Keratinocyte (primary cell): ENCODE measurements around the gene CAMSAP1. TPM values are rescaled to one million over a fixed set of nuclear protein-coding genes. Genes with fewer than 3 reads are reported as not detected.

ENCODE experiments used
- DNase-seq: peaks from one replicate; pipeline ENCODE4 v3.0.0-alpha.2; 2011; ENCODE audit warnings: low read depth, missing footprints, low spot score
- FAIRE-seq: peaks from 2 replicates; lab custom pipeline; 2011; peaks lifted over from hg19 to GRCh38; lab: Jason Lieb, UNC
- H2AFZ ChIP-seq: 2 replicates; pipeline ENCODE4 v1.6.0; 2012; ENCODE audit warnings: low read length, control low read depth, inconsistent platforms; ENCODE audit not compliant: control insufficient read depth
- H3K27ac ChIP-seq: 2 replicates; pipeline ENCODE4 v1.5.1; 2011; ENCODE audit warnings: low read length; ENCODE audit not compliant: control insufficient read depth, insufficient read depth
- H3K27me3 ChIP-seq: 3 replicates; pipeline ENCODE4 v1.6.0; 2011; ENCODE audit warnings: low read length; ENCODE audit not compliant: control insufficient read depth, insufficient read depth; ENCODE audit errors: extremely low read depth
- H3K36me3 ChIP-seq, 2 experiments: 2 replicates in 1 of 2; 3 replicates in 1 of 2; pipeline ENCODE4 v1.5.1; 2011; ENCODE audit warnings: low read length in 2 of 2, mild to moderate bottlenecking in 1 of 2; ENCODE audit not compliant: control insufficient read depth in 2 of 2, insufficient read depth in 2 of 2; ENCODE audit errors: extremely low read depth in 1 of 2
- H3K4me1 ChIP-seq: 3 replicates; pipeline ENCODE4 v1.5.1; 2011; ENCODE audit warnings: low read length; ENCODE audit not compliant: control insufficient read depth, insufficient read depth; ENCODE audit errors: extremely low read depth
- H3K4me2 ChIP-seq: 3 replicates; pipeline ENCODE4 v1.6.0; 2011; ENCODE audit warnings: low read depth, low read length; ENCODE audit not compliant: control insufficient read depth, insufficient read depth; ENCODE audit errors: extremely low read depth
- H3K4me3 ChIP-seq, 3 experiments: fragments of 200-600 bp in 1 of 3; sonication (generic) in 1 of 3; 2 replicates in 2 of 3; 3 replicates in 1 of 3; pipeline ENCODE4 v1.5.1; 2011 to 2016; ENCODE audit warnings: low read length in 3 of 3, mild to moderate bottlenecking in 3 of 3, control low read depth in 2 of 3, inconsistent platforms in 1 of 3, low read depth in 1 of 3, mixed read lengths in 1 of 3, mixed run types in 1 of 3, moderate library complexity in 1 of 3; ENCODE audit not compliant: control insufficient read depth in 2 of 3, insufficient read depth in 2 of 3; ENCODE audit errors: extremely low read depth in 1 of 3
- H3K79me2 ChIP-seq: 2 replicates; pipeline ENCODE4 v1.6.0; 2012; ENCODE audit warnings: low read length; ENCODE audit not compliant: control insufficient read depth, insufficient read depth
- H3K9ac ChIP-seq: 3 replicates; pipeline ENCODE4 v1.6.0; 2011; ENCODE audit warnings: low read length; ENCODE audit not compliant: control insufficient read depth, insufficient read depth; ENCODE audit errors: extremely low read depth
- H3K9me1 ChIP-seq: 3 replicates; pipeline ENCODE4 v1.6.0; 2011; ENCODE audit warnings: low read length; ENCODE audit not compliant: control insufficient read depth, insufficient read depth; ENCODE audit errors: extremely low read depth
- H3K9me3 ChIP-seq: 2 replicates; pipeline ENCODE4 v1.5.1; 2012; ENCODE audit warnings: low read depth, low read length; ENCODE audit not compliant: control insufficient read depth
- H4K20me1 ChIP-seq: 3 replicates; pipeline ENCODE4 v1.6.0; 2011; ENCODE audit warnings: low read length; ENCODE audit not compliant: control insufficient read depth, insufficient read depth; ENCODE audit errors: extremely low read depth
- CTCF ChIP-seq, 3 experiments: IDR thresholded peaks in 1 of 3; conservative IDR thresholded peaks in 1 of 3; optimal IDR thresholded peaks in 1 of 3; 2 replicates in 2 of 3; 3 replicates in 1 of 3; pipeline versions ENCODE3 to v1.5.1; 2011; ENCODE audit warnings: low read length in 3 of 3, mild to moderate bottlenecking in 3 of 3, moderate library complexity in 2 of 3, control low read depth in 1 of 3, inconsistent platforms in 1 of 3; ENCODE audit not compliant: insufficient read depth in 2 of 3; ENCODE audit errors: extremely low read depth in 1 of 3
- EZH2 ChIP-seq: IDR thresholded peaks from one replicate; pipeline ENCODE4 v1.6.1; 2012; ENCODE audit warnings: inconsistent platforms, mild to moderate bottlenecking, low read length, moderate library complexity
- dilution Hi-C: fragments of 300-500 bp; cut with MboI; formaldehyde crosslinking; loops from one replicate; pipeline ENCODE4 v1.7.0; 2020; ENCODE audit warnings: low sequenced_read_pairs; ENCODE audit not compliant: extremely low pct_ligation_motif_present
- polyA plus RNA-seq, 5 experiments: library from polyadenylated mRNA; depleted of rRNA in 3 of 5; stranded (reverse) in 3 of 5; stranded (forward) in 1 of 5; unstranded in 1 of 5; fragments of >200 nt; gene quantifications; 1 replicate in 1 of 5; 2 replicates in 3 of 5; 3 replicates in 1 of 5; pipeline versions ENCODE4 v1.2.1 to v1.2.3, GENCODE V29; 2011 to 2012; ENCODE audit warnings: missing spikeins in 2 of 5, low read depth in 1 of 5, low replicate concordance in 1 of 5

CAMSAP1 gene
- polyA plus RNA-seq, 1 donor (not counting 4 experiments of a cell fraction or from before 2014, with no cell fraction given), result 8.3 TPM

GRCh38 chr9:135798263-135798585, 109.1 kb downstream of the CAMSAP1 start:
- no peaks in the 10 kb centered on the region for H4K20me1 ChIP-seq
- FAIRE-seq (no peak), DNase-seq (no peak)
- H3K4me3 ChIP-seq, result no peak overlapping the region
- no peak overlapping the region for H3K4me2 ChIP-seq
- H3K27me3 ChIP-seq, result peaks cover 5% of the 10 kb centered on the region
- no peak overlapping the region for H2AFZ ChIP-seq
- H3K9me1 ChIP-seq, result no peaks in the 10 kb centered on the region
- TF ChIP-seq CTCF (optimal IDR thresholded peaks at IDR 0.05 in 1 of 3, IDR thresholded peaks at IDR 0.05 in 1 of 3, conservative IDR thresholded peaks at IDR 0.05 in 1 of 3; ENCODE audit: extremely low read depth in 1 of 3, insufficient read depth in 2 of 3, low read length in 3 of 3) (no peak), EZH2 (no peak)
- H3K9me3 ChIP-seq, result no peaks in the 10 kb centered on the region
- dilution Hi-C loops, result no loop called here
- H3K4me1 ChIP-seq, result no peaks in the 10 kb centered on the region
- H3K9ac ChIP-seq, result no peak overlapping the region
- no peak overlapping the region for H3K27ac ChIP-seq
- no peaks in the 10 kb centered on the region for H3K79me2 ChIP-seq
- no peaks in the 10 kb centered on the region for H3K36me3 ChIP-seq

- H3K27ac ChIP-seq, result no peak overlapping the region
- no peaks in the 10 kb centered on the region for H3K9me3 ChIP-seq
- no peaks in the 10 kb centered on the region for H3K79me2 ChIP-seq
- dilution Hi-C loops, result no loop called here
- DNase-seq (no peak), FAIRE-seq (no peak)
- peak; percentile 80 to 93 (median 83) for TF ChIP-seq CTCF (optimal IDR thresholded peaks at IDR 0.05 in 1 of 3, IDR thresholded peaks at IDR 0.05 in 1 of 3, conservative IDR thresholded peaks at IDR 0.05 in 1 of 3; ENCODE audit: extremely low read depth in 1 of 3, insufficient read depth in 2 of 3, low read length in 3 of 3)
- no peak for TF ChIP-seq EZH2
- H3K9ac ChIP-seq, result no peak overlapping the region
- no peaks in the 10 kb centered on the region for H3K9me1 ChIP-seq
- no peak overlapping the region for H3K4me2 ChIP-seq
- H3K4me3 ChIP-seq, result no peak overlapping the region
- H3K27me3 ChIP-seq, result peaks cover 5% of the 10 kb centered on the region
- H3K36me3 ChIP-seq, result no peaks in the 10 kb centered on the region
- H2AFZ ChIP-seq, result no peak overlapping the region
- H4K20me1 ChIP-seq, result no peaks in the 10 kb centered on the region
- H3K4me1 ChIP-seq, result no peaks in the 10 kb centered on the region
Observed at GRCh38 chr9:135797507-135798262, 109.7 kb downstream of the CAMSAP1 start.
